CD14-positive monocyte (primary cell): ENCODE data around the gene TTC21A. TPM values are rescaled to one million over a fixed set of nuclear protein-coding genes. Genes with fewer than 3 reads are reported as not detected.

Source experiments
- DNase-seq, 3 donors: peaks; one replicate each; pipeline ENCODE4 v3.0.0-alpha.2; 2011 to 2022
- H2AFZ ChIP-seq: 2 replicates; pipeline ENCODE4 v1.6.0; 2012; ENCODE audit warnings: mild to moderate bottlenecking, low read depth, low read length, inconsistent platforms; ENCODE audit not compliant: insufficient read depth, poor library complexity, severe bottlenecking
- H3K27ac ChIP-seq, 2 donors: 1 replicate in 1 of 2; 2 replicates in 1 of 2; pipeline ENCODE4 v1.5.1; 2012 to 2013; ENCODE audit warnings: low read length in 2 of 2, control low read depth in 1 of 2, inconsistent platforms in 1 of 2, low read depth in 1 of 2, mild to moderate bottlenecking in 1 of 2
- H3K27me3 ChIP-seq, 2 donors: one replicate each; pipeline versions ENCODE4 v1.6.0 to v1.6.1; 2011 to 2013; ENCODE audit warnings: low read length in 2 of 2; ENCODE audit not compliant: control insufficient read depth in 2 of 2, insufficient read depth in 2 of 2
- H3K36me3 ChIP-seq, 2 donors: replicated peaks in 1 of 2; 1 replicate in 1 of 2; 2 replicates in 1 of 2; pipeline versions ENCODE4 v1.5.1 to v1.6.1; 2012 to 2013; ENCODE audit warnings: low read length in 2 of 2, control low read depth in 1 of 2, inconsistent platforms in 1 of 2, mild to moderate bottlenecking in 1 of 2; ENCODE audit not compliant: insufficient read depth in 2 of 2, control insufficient read depth in 1 of 2
- H3K4me1 ChIP-seq, 2 donors: 1 replicate in 1 of 2; 2 replicates in 1 of 2; pipeline versions ENCODE4 v1.5.1 to v1.6.1; 2012 to 2013; ENCODE audit warnings: low read length in 2 of 2, control low read depth in 1 of 2, inconsistent platforms in 1 of 2, mild to moderate bottlenecking in 1 of 2, moderate library complexity in 1 of 2; ENCODE audit not compliant: insufficient read depth in 2 of 2, control insufficient read depth in 1 of 2
- H3K4me2 ChIP-seq: replicated peaks from 2 replicates; pipeline ENCODE3; 2012; ENCODE audit warnings: low read length, moderate library complexity, mild to moderate bottlenecking; ENCODE audit not compliant: poor library complexity, severe bottlenecking; ENCODE audit errors: extremely low read depth
- H3K4me3 ChIP-seq, 3 experiments: fragments of 200-600 bp in 1 of 3; sonication (generic) in 1 of 3; replicated peaks in 1 of 3; 1 replicate in 2 of 3; 2 replicates in 1 of 3; pipeline ENCODE4 v1.5.1; 2011 to 2013; ENCODE audit warnings: low read length in 3 of 3, mild to moderate bottlenecking in 3 of 3, control low read depth in 2 of 3, low read depth in 2 of 3, inconsistent platforms in 1 of 3, moderate library complexity in 1 of 3
- H3K79me2 ChIP-seq: 2 replicates; pipeline ENCODE4 v1.6.0; 2012; ENCODE audit warnings: mild to moderate bottlenecking, control low read depth, inconsistent platforms, low read length, moderate library complexity; ENCODE audit not compliant: insufficient read depth
- H3K9ac ChIP-seq: 2 replicates; pipeline ENCODE4 v1.6.0; 2017; ENCODE audit warnings: low read length, mild to moderate bottlenecking; ENCODE audit not compliant: insufficient read depth, poor library complexity, severe bottlenecking
- H3K9me3 ChIP-seq, 2 donors: replicated peaks in 1 of 2; 1 replicate in 1 of 2; 2 replicates in 1 of 2; pipeline versions ENCODE4 v1.5.1 to v1.6.1; 2012 to 2013; ENCODE audit warnings: low read length in 2 of 2, control low read depth in 1 of 2; ENCODE audit not compliant: control insufficient read depth in 1 of 2, insufficient read depth in 1 of 2
- H4K20me1 ChIP-seq: 2 replicates; pipeline ENCODE4 v1.6.0; 2012; ENCODE audit warnings: mild to moderate bottlenecking, low read length, control low read depth, moderate library complexity; ENCODE audit not compliant: insufficient read depth
- H3K27ac Mint-ChIP-seq, 7 donors: one replicate each; pipeline ENCODE4 v1.8.0; 2020; ENCODE audit warnings: mild to moderate bottlenecking in 7 of 7, mixed read lengths in 7 of 7, moderate library complexity in 6 of 7, inconsistent platforms in 2 of 7
- H3K27me3 Mint-ChIP-seq, 3 donors: one replicate each; pipeline ENCODE4 v1.8.0; 2021 to 2022; ENCODE audit warnings: low read depth in 3 of 3, mild to moderate bottlenecking in 3 of 3, mixed read lengths in 3 of 3, moderate library complexity in 3 of 3, inconsistent platforms in 1 of 3
- H3K36me3 Mint-ChIP-seq, 2 donors: one replicate each; pipeline ENCODE4 v1.8.0; 2020; ENCODE audit warnings: mixed read lengths in 2 of 2, inconsistent platforms in 1 of 2, mild to moderate bottlenecking in 1 of 2
- H3K4me1 Mint-ChIP-seq: one replicate; pipeline ENCODE4 v1.8.0; 2020; ENCODE audit warnings: mild to moderate bottlenecking, mixed read lengths
- H3K4me3 Mint-ChIP-seq, 2 donors: one replicate each; pipeline ENCODE4 v1.8.0; 2020; ENCODE audit warnings: mild to moderate bottlenecking in 2 of 2, mixed read lengths in 2 of 2, moderate library complexity in 1 of 2
- H3K9me3 Mint-ChIP-seq, 7 donors: one replicate each; pipeline ENCODE4 v1.8.0; 2020 to 2022; ENCODE audit warnings: mixed read lengths in 7 of 7, mild to moderate bottlenecking in 6 of 7, moderate library complexity in 6 of 7, inconsistent platforms in 2 of 7
- CTCF ChIP-seq: fragments of 200-600 bp; IDR thresholded peaks from one replicate; pipeline ENCODE4 v1.8.0; 2022; ENCODE audit warnings: antibody characterized with exemption, mild to moderate bottlenecking
- WGBS: methylation state at CpG from one replicate; pipeline ENCODE4 v1.1.5; 2013; ENCODE audit warnings: missing lambda C conversion rate; ENCODE audit not compliant: insufficient coverage; 5-methylcytosine and 5-hydroxymethylcytosine counted together
- intact Hi-C, 2 donors: fragments of 100-400 bp; cut with micrococcal nuclease; formaldehyde crosslinking; loops; one replicate each; pipeline versions ENCODE4 v1.15.0 to v1.15.1; 2023
- polyA plus RNA-seq, 3 donors: library from polyadenylated mRNA; depleted of rRNA in 1 of 3; unstranded in 2 of 3; stranded (reverse) in 1 of 3; fragments of 300-500 nt in 2 of 3; fragments of >200 nt in 1 of 3; fragmentation: Illumina TruSeq in 2 of 3; gene quantifications; 1 replicate in 2 of 3; 2 replicates in 1 of 3; pipeline ENCODE4 v1.2.3, GENCODE V29; 2012 to 2021

TTC21A gene
- polyA plus RNA-seq, 3 donors: 0.67 to 12.9 (median 2.2) TPM

GRCh38 chr3:39147711-39148434 is 40.4 kb downstream of the TTC21A start:
- H3K36me3 Mint-ChIP-seq: peaks cover 88 to 89% of the 10 kb centered on the region in 2 donors
- peaks cover 74% of the 10 kb centered on the region for H3K4me1 Mint-ChIP-seq
- Histone ChIP-seq H4K20me1 (peaks cover 99% of the 10 kb centered on the region), H3K36me3 (peaks cover 33 to 44% of the 10 kb centered on the region in 2 donors), H3K27me3 (no peaks in the 10 kb centered on the region), H3K9me3 (no peaks in the 10 kb centered on the region), H3K4me1 (peaks cover 69 to 77% of the 10 kb centered on the region in 2 donors), H3K4me2 (peak overlapping the region; percentile 98), H2AFZ (no peak overlapping the region), H3K4me3 (peak overlapping the region; percentile 4 to 83 (median 20)), H3K9ac (peak overlapping the region; percentile 68), H3K79me2 (peaks cover 71% of the 10 kb centered on the region), H3K27ac (peak overlapping the region; percentile 93 to 97)
- DNase-seq: peak in 2 of 3 donors; percentile 61 to 65
- WGBS: 4% methylated on average over 4 of the region's 9 CpGs
- H3K4me3 Mint-ChIP-seq: peak overlapping the region; percentile 98 to 100
- intact Hi-C loops: loop anchor here in 1 of 2 donors (2.0 to 5.0 kb wide), 2 partner anchors 34 to 41 kb away; partner anchors contain the start of genes GORASP1 and TTC21A
- H3K27ac Mint-ChIP-seq: peak overlapping the region; percentile 94 to 99 (median 96)
- peaks cover 0 to 5% (median 3%) of the 10 kb centered on the region in 3 donors for H3K27me3 Mint-ChIP-seq
- peaks cover 0 to 6% (median 1%) of the 10 kb centered on the region in 7 donors for H3K9me3 Mint-ChIP-seq
- no peak for TF ChIP-seq CTCF

GRCh38 chr3:39148435-39149058 is 41.1 kb downstream of the TTC21A start:
- peak overlapping the region; percentile 68 for H3K9ac ChIP-seq
- 10% methylated on average over 6 of the region's 9 CpGs for WGBS
- TF ChIP-seq CTCF: no peak

More at GRCh38 chr3:39148435-39149058, 41.1 kb downstream of the TTC21A start:
- Histone ChIP-seq H3K27ac (peak overlapping the region; percentile 93 to 97), H3K36me3 (peaks cover 27 to 38% of the 10 kb centered on the region in 2 donors), H2AFZ (no peak overlapping the region), H3K9me3 (no peaks in the 10 kb centered on the region), H3K4me2 (peak overlapping the region; percentile 98), H3K4me1 (peaks cover 69 to 71% of the 10 kb centered on the region in 2 donors), H3K27me3 (no peaks in the 10 kb centered on the region), H3K4me3 (peak overlapping the region in 2 of 3 experiments; percentile 20 to 83), H4K20me1 (peaks cover 97% of the 10 kb centered on the region), H3K79me2 (peaks cover 71% of the 10 kb centered on the region)
- Mint-ChIP-seq H3K27me3 (peaks cover 0 to 5% (median 3%) of the 10 kb centered on the region in 3 donors), H3K4me1 (peaks cover 69% of the 10 kb centered on the region), H3K27ac (peak overlapping the region; percentile 94 to 99 (median 96)), H3K9me3 (peaks cover 0 to 6% (median 1%) of the 10 kb centered on the region in 7 donors), H3K4me3 (peak overlapping the region; percentile 98 to 100), H3K36me3 (peaks cover 81 to 82% of the 10 kb centered on the region in 2 donors)
- DNase-seq: peak in 2 of 3 donors; percentile 69 to 72
- intact Hi-C loops: loop anchor here in 1 of 2 donors (5.0 kb wide), 1 partner anchor 34 kb away; no protein-coding TSS in a partner anchor
